GM12801 (cell line): ENCODE measurements around the gene LONP1.

Experiments used
- TF ChIP-seq, protein P1 (sequence below): IDR thresholded peaks from one replicate; pipeline ENCODE4 v1.5.1; 2011; ENCODE audit warnings: control low read depth; ENCODE audit not compliant: insufficient read length; ENCODE audit errors: extremely low read depth

Gene LONP1

GRCh38 chr19:5664515-5664914 is 55.4 kb downstream of the LONP1 start:
- TF ChIP-seq, protein P1, sequence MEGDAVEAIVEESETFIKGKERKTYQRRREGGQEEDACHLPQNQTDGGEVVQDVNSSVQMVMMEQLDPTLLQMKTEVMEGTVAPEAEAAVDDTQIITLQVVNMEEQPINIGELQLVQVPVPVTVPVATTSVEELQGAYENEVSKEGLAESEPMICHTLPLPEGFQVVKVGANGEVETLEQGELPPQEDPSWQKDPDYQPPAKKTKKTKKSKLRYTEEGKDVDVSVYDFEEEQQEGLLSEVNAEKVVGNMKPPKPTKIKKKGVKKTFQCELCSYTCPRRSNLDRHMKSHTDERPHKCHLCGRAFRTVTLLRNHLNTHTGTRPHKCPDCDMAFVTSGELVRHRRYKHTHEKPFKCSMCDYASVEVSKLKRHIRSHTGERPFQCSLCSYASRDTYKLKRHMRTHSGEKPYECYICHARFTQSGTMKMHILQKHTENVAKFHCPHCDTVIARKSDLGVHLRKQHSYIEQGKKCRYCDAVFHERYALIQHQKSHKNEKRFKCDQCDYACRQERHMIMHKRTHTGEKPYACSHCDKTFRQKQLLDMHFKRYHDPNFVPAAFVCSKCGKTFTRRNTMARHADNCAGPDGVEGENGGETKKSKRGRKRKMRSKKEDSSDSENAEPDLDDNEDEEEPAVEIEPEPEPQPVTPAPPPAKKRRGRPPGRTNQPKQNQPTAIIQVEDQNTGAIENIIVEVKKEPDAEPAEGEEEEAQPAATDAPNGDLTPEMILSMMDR: no peak

GRCh38 chr19:5663904-5664303 is 56.0 kb downstream of the LONP1 start:
- TF ChIP-seq, protein P1: no peak

GRCh38 chr19:5661483-5661882 is 58.5 kb downstream of the LONP1 start:
- TF ChIP-seq, protein P1: no peak

- TF ChIP-seq, protein P1: no peak
These were observed 64.5 kb downstream of the LONP1 start for GRCh38 chr19:5655412-5655811.

DNA sequence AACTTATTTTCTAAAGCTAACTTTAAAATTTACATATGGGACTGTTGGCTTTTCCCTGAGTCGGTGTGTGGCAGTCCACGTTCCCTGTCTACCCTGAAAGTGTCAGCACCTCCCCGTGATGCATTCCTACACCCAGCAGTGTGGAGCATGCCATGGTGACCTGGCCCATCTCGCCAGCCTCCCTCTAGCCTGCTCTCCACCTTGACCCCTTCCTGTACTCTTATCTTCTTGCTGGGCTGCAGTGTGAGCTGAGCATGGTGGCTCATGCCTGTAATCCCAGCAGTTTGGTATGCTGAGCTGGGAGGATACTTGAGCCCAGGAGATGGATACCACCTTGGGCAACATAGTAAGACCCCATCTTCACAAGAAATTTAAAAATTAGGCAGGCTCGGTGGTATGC is 65.0 kb downstream of the LONP1 start:
- TF ChIP-seq, protein P1: no peak

GRCh38 chr19:5652261-5652660 is 67.7 kb downstream of the LONP1 start:
- TF ChIP-seq, protein P1: no peak

DNA sequence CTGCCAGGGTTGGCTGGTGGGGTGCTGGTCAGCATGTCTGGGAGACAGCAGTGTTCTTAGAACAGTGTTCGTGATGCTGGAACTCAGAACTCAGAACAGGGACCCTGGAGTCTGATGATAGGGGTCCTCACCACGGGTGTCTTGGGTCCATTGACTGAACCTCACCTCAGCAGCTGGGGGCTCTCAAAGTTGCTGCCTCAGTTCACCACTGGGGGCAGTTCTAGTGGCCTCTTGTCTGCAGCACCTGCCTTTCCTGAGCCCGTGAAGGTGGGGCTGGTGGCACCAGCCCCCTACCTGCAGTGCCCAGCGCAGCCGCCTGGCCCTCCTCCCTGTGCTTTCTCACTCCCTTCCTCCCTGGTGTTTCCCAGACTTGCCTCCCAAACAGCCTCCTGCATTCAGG is 68.6 kb downstream of the LONP1 start:
- TF ChIP-seq, protein P1: no peak

GRCh38 chr19:5648464-5648863 is 71.5 kb downstream of the LONP1 start:
- TF ChIP-seq, protein P1: no peak
